HEK293 (cell line): Measurements from ENCODE around the gene CST7.
A peak's percentile ranks its signal among the peaks of the same experiment; 100 is the strongest.

ENCODE experiments used
- CTCF ChIA-PET: fragments of 350-600 bp; formaldehyde crosslinking; extraction: SDS; loops from one replicate; lab custom pipeline; 2021; ENCODE audit warnings: antibody characterized with exemption; lab: Yijun Ruan, JAX
- POLR2A ChIA-PET: fragments of 300-600 bp; formaldehyde crosslinking; extraction: SDS; loops from one replicate; lab custom pipeline; 2020; ENCODE audit warnings: antibody characterized with exemption, inconsistent platforms; lab: Yijun Ruan, JAX
- H3K27ac ChIP-seq: fragments of 200-500 bp; sonication (Bioruptor generic); 2 replicates; pipeline ENCODE4 v1.5.1; 2014; ENCODE audit warnings: low read depth, low read length, control low read depth, inconsistent platforms; ENCODE audit errors: extremely low read depth
- H3K36me3 ChIP-seq, 2 experiments: fragments of 200-500 bp in 1 of 2; sonication (Bioruptor generic) in 1 of 2; 1 replicate in 1 of 2; 2 replicates in 1 of 2; pipeline ENCODE4 v1.5.1; 2014 to 2017; ENCODE audit warnings: inconsistent platforms in 2 of 2, low read length in 2 of 2; ENCODE audit not compliant: control insufficient read depth in 2 of 2, insufficient read depth in 1 of 2
- H3K4me1 ChIP-seq: fragments of 200-500 bp; sonication (Bioruptor generic); 2 replicates; pipeline ENCODE4 v1.5.1; 2014; ENCODE audit warnings: mild to moderate bottlenecking, low read length, inconsistent platforms; ENCODE audit not compliant: control insufficient read depth, insufficient read depth
- H3K4me3 ChIP-seq: 2 replicates; pipeline ENCODE4 v1.5.1; 2011; ENCODE audit warnings: low read depth, mild to moderate bottlenecking, control low read depth, low read length, moderate library complexity
- H3K9me3 ChIP-seq: fragments of 200-500 bp; sonication (Bioruptor generic); 2 replicates; pipeline ENCODE4 v1.5.1; 2014; ENCODE audit warnings: low read depth, low read length, inconsistent platforms; ENCODE audit not compliant: control insufficient read depth, insufficient read depth
- BCL6B ChIP-seq: fragments of 450-650 bp; formaldehyde crosslinking; IDR thresholded peaks from 2 replicates; pipeline ENCODE4 v1.5.1; 2017; ENCODE audit warnings: missing biosample characterization, missing genetic modification characterization
- GFI1B ChIP-seq: fragments of 450-650 bp; formaldehyde crosslinking; IDR thresholded peaks from 2 replicates; pipeline ENCODE4 v1.5.1; 2016; ENCODE audit warnings: missing biosample characterization, missing genetic modification characterization
- GLI4 ChIP-seq: fragments of 450-650 bp; formaldehyde crosslinking; IDR thresholded peaks from 2 replicates; pipeline ENCODE4 v1.5.1; 2016; ENCODE audit warnings: missing biosample characterization, missing genetic modification characterization
- KLF7 ChIP-seq: fragments of 450-650 bp; formaldehyde crosslinking; IDR thresholded peaks from 2 replicates; pipeline ENCODE4 v1.5.1; 2016; ENCODE audit warnings: missing biosample characterization, missing genetic modification characterization, borderline replicate concordance
- OSR2 ChIP-seq: fragments of 450-650 bp; formaldehyde crosslinking; IDR thresholded peaks from 2 replicates; pipeline ENCODE4 v1.5.1; 2016; ENCODE audit warnings: missing biosample characterization, missing genetic modification characterization
- PRDM6 ChIP-seq: fragments of 450-650 bp; formaldehyde crosslinking; IDR thresholded peaks from 2 replicates; pipeline ENCODE4 v1.5.1; 2017; ENCODE audit warnings: missing biosample characterization, missing genetic modification characterization
- RBAK ChIP-seq: fragments of 450-650 bp; formaldehyde crosslinking; IDR thresholded peaks from 2 replicates; pipeline ENCODE4 v1.5.1; 2016; ENCODE audit warnings: missing biosample characterization, missing genetic modification characterization
- SCRT1 ChIP-seq: fragments of 450-650 bp; formaldehyde crosslinking; IDR thresholded peaks from 2 replicates; pipeline ENCODE4 v1.5.1; 2016; ENCODE audit warnings: missing biosample characterization, missing genetic modification characterization, borderline replicate concordance
- SP7 ChIP-seq: fragments of 450-650 bp; formaldehyde crosslinking; IDR thresholded peaks from 2 replicates; pipeline ENCODE4 v1.5.1; 2016; ENCODE audit warnings: missing biosample characterization, missing genetic modification characterization
- WT1 ChIP-seq: fragments of 450-650 bp; formaldehyde crosslinking; IDR thresholded peaks from 2 replicates; pipeline ENCODE4 v1.5.1; 2016; ENCODE audit warnings: missing biosample characterization, missing genetic modification characterization
- ZBTB17 ChIP-seq: fragments of 450-650 bp; formaldehyde crosslinking; IDR thresholded peaks from 2 replicates; pipeline ENCODE4 v1.5.1; 2016; ENCODE audit warnings: missing biosample characterization, missing genetic modification characterization
- ZBTB20 ChIP-seq: fragments of 450-650 bp; formaldehyde crosslinking; IDR thresholded peaks from 2 replicates; pipeline ENCODE4 v1.5.1; 2016; ENCODE audit warnings: missing biosample characterization, missing genetic modification characterization
- ZBTB26 ChIP-seq: fragments of 450-650 bp; formaldehyde crosslinking; optimal IDR thresholded peaks from 2 replicates; pipeline ENCODE3; 2016; ENCODE audit warnings: missing biosample characterization, mild to moderate bottlenecking, missing genetic modification characterization
- ZBTB48 ChIP-seq: fragments of 450-650 bp; formaldehyde crosslinking; IDR thresholded peaks from 2 replicates; pipeline ENCODE4 v1.5.1; 2016; ENCODE audit warnings: missing biosample characterization, missing genetic modification characterization
- ZBTB8A ChIP-seq: fragments of 450-650 bp; formaldehyde crosslinking; IDR thresholded peaks from 2 replicates; pipeline ENCODE4 v1.5.1; 2016; ENCODE audit warnings: missing biosample characterization, missing genetic modification characterization
- ZNF146 ChIP-seq: fragments of 450-650 bp; formaldehyde crosslinking; IDR thresholded peaks from 2 replicates; pipeline ENCODE4 v1.5.1; 2016; ENCODE audit warnings: missing biosample characterization, missing genetic modification characterization
- ZNF302 ChIP-seq: fragments of 450-650 bp; formaldehyde crosslinking; IDR thresholded peaks from 2 replicates; pipeline ENCODE4 v1.5.1; 2016; ENCODE audit warnings: missing biosample characterization, missing genetic modification characterization, low read depth
- ZNF335 ChIP-seq: fragments of 450-650 bp; formaldehyde crosslinking; conservative IDR thresholded peaks from 2 replicates; pipeline ENCODE4 v1.5.1; 2016; ENCODE audit warnings: missing biosample characterization, missing genetic modification characterization
- ZNF416 ChIP-seq: fragments of 450-650 bp; formaldehyde crosslinking; IDR thresholded peaks from 2 replicates; pipeline ENCODE4 v1.5.1; 2016; ENCODE audit warnings: missing biosample characterization, missing genetic modification characterization
- ZNF785 ChIP-seq: fragments of 450-650 bp; formaldehyde crosslinking; IDR thresholded peaks from 2 replicates; pipeline ENCODE4 v1.5.1; 2016; ENCODE audit warnings: missing biosample characterization, missing genetic modification characterization
- ZSCAN23 ChIP-seq: fragments of 450-650 bp; formaldehyde crosslinking; IDR thresholded peaks from 2 replicates; pipeline ENCODE4 v1.5.1; 2016; ENCODE audit warnings: missing biosample characterization, missing genetic modification characterization

CST7 gene

GRCh38 chr20:24987873-24988835, 39.1 kb downstream of the CST7 start:
- H3K4me3 ChIP-seq = no peak overlapping the region
- no peaks in the 10 kb centered on the region for H3K9me3 ChIP-seq
- TF ChIP-seq SP7 (tag by site-specific recombination) (no peak), ZNF416 (no peak), ZBTB26 (tag by site-specific recombination) (no peak), BCL6B (tag by site-specific recombination) (no peak), ZNF785 (tag by site-specific recombination) (no peak), SCRT1 (tag by site-specific recombination) (no peak), ZSCAN23 (tag by site-specific recombination) (no peak)
- CTCF ChIA-PET = no interaction called here
- peaks cover 5 to 17% of the 10 kb centered on the region in 2 experiments; a peak in 2 of 3 replicates for H3K36me3 ChIP-seq
- H3K4me1 ChIP-seq = no peaks in the 10 kb centered on the region; the same call in none of the 2 replicates
- POLR2A ChIA-PET = no interaction called here
- no peak overlapping the region for H3K27ac ChIP-seq

GRCh38 chr20:24989162-24989561, 40.1 kb downstream of the CST7 start:
- H3K36me3 ChIP-seq = peaks cover 0 to 9% of the 10 kb centered on the region in 2 experiments; a peak in 1 of 3 replicates
- H3K4me1 ChIP-seq = no peaks in the 10 kb centered on the region; the same call in none of the 2 replicates
- H3K4me3 ChIP-seq = no peak overlapping the region
- no peaks in the 10 kb centered on the region for H3K9me3 ChIP-seq
- TF ChIP-seq ZBTB8A (tag by site-specific recombination) (no peak), OSR2 (tag by site-specific recombination) (no peak), ZNF146 (tag by site-specific recombination) (no peak), WT1 (tag by site-specific recombination) (no peak), ZNF302 (tag by site-specific recombination) (no peak), GFI1B (tag by site-specific recombination) (no peak)
- ChIA-PET CTCF (no interaction called here), POLR2A (no interaction called here)
- no peak overlapping the region for H3K27ac ChIP-seq

GRCh38 chr20:24990810-24991252, 41.8 kb downstream of the CST7 start:
- TF ChIP-seq GLI4 (tag by site-specific recombination) = no peak
- TF ChIP-seq ZBTB48 (tag by site-specific recombination) = no peak
- TF ChIP-seq PRDM6 (tag by site-specific recombination) = peak; percentile 64
- no peak for TF ChIP-seq KLF7 (tag by site-specific recombination)
- no peak for TF ChIP-seq ZSCAN23 (tag by site-specific recombination)
- no peak for TF ChIP-seq ZNF335 (tag by site-specific recombination)
- TF ChIP-seq ZBTB17 (tag by site-specific recombination) = 0 out of 2 replicates have a peak, but pooled peaks have one; percentile 15
- no peak for TF ChIP-seq ZBTB20
- TF ChIP-seq RBAK = no peak
- TF ChIP-seq, all 188 proteins: peak for 2
- no peaks in the 10 kb centered on the region; the same call in none of the 2 replicates for H3K4me1 ChIP-seq
- H3K9me3 ChIP-seq = no peaks in the 10 kb centered on the region
- CTCF ChIA-PET = no interaction called here
- H3K36me3 ChIP-seq = peaks cover 0 to 9% of the 10 kb centered on the region in 2 experiments; a peak in 1 of 3 replicates
- H3K4me3 ChIP-seq = 0 out of 2 replicates have a peak overlapping the region, but pooled peaks have one; percentile 4
- POLR2A ChIA-PET = no interaction called here
- H3K27ac ChIP-seq = no peak overlapping the region
